HK-2 (cell line): Measurements from ENCODE around the gene HCK.

Experiments used
- DNase-seq: peaks from one replicate; pipeline ENCODE4 v3.0.0-alpha.2; 2018; ENCODE audit not compliant: unreplicated experiment

Gene HCK

GRCh38 chr20:32052090-32052777 lies at the start of gene HCK:
TSS of gene HCK (plus strand) at chr20:32052242.
- no peak for DNase-seq

- DNase-seq, result no peak
These were observed 48.7 kb upstream of the HCK start for GRCh38 chr20:32003325-32003724.

- DNase-seq, result no peak
These were observed 47.1 kb upstream of the HCK start for GRCh38 chr20:32004963-32005362.

GRCh38 chr20:32006053-32006452 lies 46.0 kb upstream of the HCK start:
- DNase-seq, result no peak

- no peak for DNase-seq
These were observed 44.9 kb upstream of the HCK start for GRCh38 chr20:32006841-32007786.

GRCh38 chr20:32007787-32008616 lies 44.0 kb upstream of the HCK start:
- DNase-seq, result peak; percentile 31

GRCh38 chr20:32009564-32009963 lies 42.5 kb upstream of the HCK start:
- DNase-seq, result no peak

- DNase-seq, result no peak
These were observed 41.9 kb upstream of the HCK start, which contains the start of gene CCM2L for GRCh38 chr20:32010101-32010500. TSS of gene CCM2L (plus strand) at chr20:32010438. CDS start at chr20:32010455, 17 bp downstream.

- no peak for DNase-seq
These were observed 41.4 kb upstream of the HCK start for GRCh38 chr20:32010666-32011065.

- no peak for DNase-seq
These were observed 39.8 kb upstream of the HCK start for GRCh38 chr20:32012159-32012688.

- no peak for DNase-seq
These were observed 38.7 kb upstream of the HCK start for GRCh38 chr20:32013326-32013725.

GRCh38 chr20:32017711-32018251 lies 34.3 kb upstream of the HCK start:
- DNase-seq, result peak; percentile 48

- DNase-seq, result peak; percentile 83
These were observed 33.5 kb upstream of the HCK start for GRCh38 chr20:32018269-32019155.

GRCh38 chr20:32019156-32019510 lies 32.9 kb upstream of the HCK start:
- DNase-seq, result peak; percentile 55

- no peak for DNase-seq
These were observed 32.2 kb upstream of the HCK start for GRCh38 chr20:32019563-32020463.

GRCh38 chr20:32021091-32021490 lies 31.0 kb upstream of the HCK start:
- DNase-seq, result no peak

GRCh38 chr20:32024683-32025295 lies 27.3 kb upstream of the HCK start:
- no peak for DNase-seq

GRCh38 chr20:32027643-32028042 lies 24.4 kb upstream of the HCK start:
- no peak for DNase-seq
